SK-N-SH (cell line): ENCODE results near the gene RRM2. TPM values are rescaled to one million over a fixed set of nuclear protein-coding genes. Genes with fewer than 3 reads are reported as not detected.

ENCODE experiments used
- CTCF ChIA-PET: fragments of 300-600, 350-600 bp; formaldehyde crosslinking; extraction: SDS; loops from one replicate; lab custom pipeline; 2021; lab: Yijun Ruan, JAX
- POLR2A ChIA-PET: fragments of 350-600 bp; sonication (Branson Sonifier 250); formaldehyde crosslinking; extraction: SDS; loops from one replicate; lab custom pipeline; 2020; ENCODE audit warnings: antibody characterized with exemption, inconsistent platforms; lab: Yijun Ruan, JAX
- DNase-seq: peaks from one replicate; pipeline ENCODE4 v3.0.0; 2012
- H2AFZ ChIP-seq: fragments of 200-600 bp; sonication (generic); 2 replicates; pipeline ENCODE4 v1.8.1; 2016; ENCODE audit warnings: antibody characterized with exemption, mild to moderate bottlenecking, low read depth
- H3F3A ChIP-seq: fragments of 200-600 bp; sonication (generic); replicated peaks from 2 replicates; pipeline ENCODE3; 2016; ENCODE audit warnings: antibody characterized with exemption, mild to moderate bottlenecking; ENCODE audit not compliant: insufficient read depth
- H3K27ac ChIP-seq, 2 experiments: fragments of 200-500 bp in 1 of 2; fragments of 200-600 bp in 1 of 2; sonication (Bioruptor generic) in 1 of 2; sonication (generic), shearing (Covaris generic) in 1 of 2; 2 replicates each; pipeline versions ENCODE4 v1.5.1 to v1.6.1; 2014 to 2016; ENCODE audit warnings: low read depth in 2 of 2, inconsistent platforms in 1 of 2, low read length in 1 of 2, mild to moderate bottlenecking in 1 of 2, mixed read lengths in 1 of 2
- H3K27me3 ChIP-seq: fragments of 200-600 bp; sonication (generic), shearing (Covaris generic); 2 replicates; pipeline ENCODE4 v1.6.1; 2016; ENCODE audit warnings: mixed run types; ENCODE audit not compliant: insufficient read depth
- H3K36me3 ChIP-seq, 2 experiments: fragments of 200-500 bp in 1 of 2; fragments of 200-600 bp in 1 of 2; sonication (Bioruptor generic) in 1 of 2; sonication (generic) in 1 of 2; replicated peaks in 1 of 2; 2 replicates each; pipeline versions ENCODE3 to v1.5.1; 2014 to 2016; ENCODE audit warnings: low read length in 1 of 2, mild to moderate bottlenecking in 1 of 2; ENCODE audit not compliant: insufficient read depth in 2 of 2, control insufficient read depth in 1 of 2
- H3K4me1 ChIP-seq, 2 experiments: fragments of 200-500 bp in 1 of 2; fragments of 200-600 bp in 1 of 2; sonication (Bioruptor generic) in 1 of 2; sonication (generic), shearing (Covaris generic) in 1 of 2; 2 replicates each; pipeline versions ENCODE4 v1.5.1 to v1.6.1; 2014 to 2016; ENCODE audit warnings: low read depth in 1 of 2, low read length in 1 of 2, mixed run types in 1 of 2; ENCODE audit not compliant: insufficient read depth in 2 of 2, control insufficient read depth in 1 of 2
- H3K4me2 ChIP-seq: fragments of 200-600 bp; sonication (generic), shearing (Covaris generic); 2 replicates; pipeline ENCODE4 v1.6.1; 2017; ENCODE audit warnings: mixed run types
- H3K4me3 ChIP-seq, 2 experiments: fragments of 200-500 bp in 1 of 2; fragments of 200-600 bp in 1 of 2; sonication (Bioruptor generic) in 1 of 2; sonication (generic), shearing (Covaris generic) in 1 of 2; 2 replicates each; pipeline versions ENCODE4 v1.5.1 to v1.8.1; 2014 to 2016; ENCODE audit warnings: low read depth in 2 of 2, inconsistent platforms in 1 of 2, low read length in 1 of 2, mild to moderate bottlenecking in 1 of 2, mixed read lengths in 1 of 2, moderate library complexity in 1 of 2
- H3K79me2 ChIP-seq: fragments of 200-600 bp; sonication (generic); 2 replicates; pipeline ENCODE4 v1.8.1; 2017; ENCODE audit warnings: mild to moderate bottlenecking; ENCODE audit not compliant: insufficient read depth
- H3K9ac ChIP-seq: fragments of 200-600 bp; sonication (generic); 2 replicates; pipeline ENCODE4 v1.6.1; 2017; ENCODE audit warnings: mixed run types
- H3K9me2 ChIP-seq: fragments of 200-600 bp; sonication (generic); 2 replicates; pipeline ENCODE4 v1.6.1; 2017; ENCODE audit warnings: mixed run types
- H3K9me3 ChIP-seq: fragments of 200-600 bp; sonication (generic); 2 replicates; pipeline ENCODE4 v1.6.1; 2017; ENCODE audit warnings: mixed run types, mild to moderate bottlenecking, moderate library complexity
- H4K20me1 ChIP-seq: fragments of 200-600 bp; sonication (generic); 2 replicates; pipeline ENCODE4 v1.6.1; 2017; ENCODE audit warnings: mild to moderate bottlenecking, mixed run types; ENCODE audit not compliant: insufficient read depth
- CHD2 ChIP-seq: fragments of 150-350 bp; IDR thresholded peaks from 2 replicates; pipeline ENCODE4 v1.6.1; 2018; ENCODE audit warnings: low read length; ENCODE audit not compliant: partially characterized antibody
- ELF1 ChIP-seq: IDR thresholded peaks from 2 replicates; pipeline ENCODE4 v1.4.0; 2012
- EP300 ChIP-seq, 2 experiments: IDR thresholded peaks; 2 replicates each; pipeline versions ENCODE4 v1.4.0 to v1.6.1; 2012; ENCODE audit warnings: borderline replicate concordance in 1 of 2, low read depth in 1 of 2, low read length in 1 of 2
- EZH2phosphoT487 ChIP-seq: fragments of 200-600 bp; sonication (generic); IDR thresholded peaks from 2 replicates; pipeline ENCODE4 v1.6.1; 2017; ENCODE audit warnings: low read depth, mixed run types, mild to moderate bottlenecking, antibody characterized with exemption, moderate library complexity, borderline replicate concordance
- FOSL2 ChIP-seq: IDR thresholded peaks from 2 replicates; pipeline ENCODE4 v1.4.0; 2012; ENCODE audit warnings: low read depth, mild to moderate bottlenecking, moderate library complexity, borderline replicate concordance
- FOXJ3 ChIP-seq: sonication (generic); formaldehyde crosslinking; IDR thresholded peaks from 2 replicates; pipeline ENCODE4 v1.5.1; 2020; ENCODE audit warnings: mild to moderate bottlenecking, missing genetic modification reagents
- GABPA ChIP-seq: IDR thresholded peaks from 2 replicates; pipeline ENCODE4 v1.4.0; 2012; ENCODE audit warnings: low read depth, mild to moderate bottlenecking
- GATA2 ChIP-seq: sonication (generic); formaldehyde crosslinking; IDR thresholded peaks from 2 replicates; pipeline ENCODE4 v1.5.0; 2020; ENCODE audit warnings: mild to moderate bottlenecking, missing genetic modification reagents
- IRF3 ChIP-seq: fragments of 150-350 bp; IDR thresholded peaks from 2 replicates; pipeline ENCODE4 v1.6.1; 2016; ENCODE audit warnings: mild to moderate bottlenecking, low read depth, low read length
- MEF2A ChIP-seq: IDR thresholded peaks from 2 replicates; pipeline ENCODE4 v1.4.0; 2012; ENCODE audit warnings: low read depth, borderline replicate concordance
- PBX3 ChIP-seq: IDR thresholded peaks from 2 replicates; pipeline ENCODE4; 2012
- POLR2AphosphoS5 ChIP-seq: IDR thresholded peaks from 2 replicates; pipeline ENCODE4 v1.6.1; 2012; ENCODE audit warnings: low read depth, low read length
- RFX5 ChIP-seq: IDR thresholded peaks from 2 replicates; pipeline ENCODE4 v1.6.1; 2012; ENCODE audit warnings: mild to moderate bottlenecking, improper control_type of control experiment, low read length
- RXRA ChIP-seq: IDR thresholded peaks from 2 replicates; pipeline ENCODE4 v1.4.0; 2012; ENCODE audit warnings: low read depth, mild to moderate bottlenecking, borderline replicate concordance
- SIN3A ChIP-seq: IDR thresholded peaks from 2 replicates; pipeline ENCODE4 v1.6.1; 2012; ENCODE audit warnings: low read depth, mild to moderate bottlenecking, low read length, moderate library complexity, borderline replicate concordance
- SMC3 ChIP-seq: IDR thresholded peaks from 2 replicates; pipeline ENCODE4 v1.6.1; 2012; ENCODE audit warnings: low read depth, low read length, improper control_type of control experiment
- TAF1 ChIP-seq: IDR thresholded peaks from 2 replicates; pipeline ENCODE4 v1.6.1; 2012; ENCODE audit warnings: low read depth, mild to moderate bottlenecking, low read length, moderate library complexity, borderline replicate concordance
- TCF12 ChIP-seq: IDR thresholded peaks from 2 replicates; pipeline ENCODE4 v1.4.0; 2012
- TEAD4 ChIP-seq: IDR thresholded peaks from 2 replicates; pipeline ENCODE4 v1.4.0; 2012; ENCODE audit warnings: mild to moderate bottlenecking, borderline replicate concordance; ENCODE audit not compliant: insufficient read depth
- USF2 ChIP-seq: fragments of 150-350 bp; IDR thresholded peaks from 2 replicates; pipeline ENCODE4 v1.6.1; 2017; ENCODE audit warnings: antibody characterized with exemption, low read length, low read depth, borderline replicate concordance
- YY1 ChIP-seq: IDR thresholded peaks from 2 replicates; pipeline ENCODE4 v1.4.0; 2012; ENCODE audit warnings: low read depth, mild to moderate bottlenecking
- ZBTB33 ChIP-seq: IDR thresholded peaks from 2 replicates; pipeline ENCODE4 v1.4.0; 2012; ENCODE audit warnings: low read depth, borderline replicate concordance
- WGBS: methylation state at CpG from one replicate; pipeline ENCODE4 v1.1.6; 2017; ENCODE audit warnings: low lambda C conversion rate; 5-methylcytosine and 5-hydroxymethylcytosine counted together
- polyA plus RNA-seq, 3 experiments: library from polyadenylated mRNA; depleted of rRNA; stranded (reverse); fragments of >200 nt; gene quantifications; 2 replicates each; pipeline ENCODE4 v1.2.3, GENCODE V29; 2012

RRM2 gene
- polyA plus RNA-seq, 1 of the 3 experiments (the other 2 are of a cell fraction): 38.9 TPM

- Histone ChIP-seq H3K27ac (no peak overlapping the region), H3K36me3 (no peaks in the 10 kb centered on the region), H3K4me2 (no peak overlapping the region), H2AFZ (no peak overlapping the region), H3K9ac (no peak overlapping the region), H3K9me2 (no peaks in the 10 kb centered on the region), H3F3A (no peaks in the 10 kb centered on the region), H4K20me1 (no peaks in the 10 kb centered on the region), H3K79me2 (no peaks in the 10 kb centered on the region), H3K9me3 (no peaks in the 10 kb centered on the region), H3K4me1 (peaks cover 19 to 71% of the 10 kb centered on the region in 2 experiments; a peak in 3 of 4 replicates), H3K27me3 (no peaks in the 10 kb centered on the region), H3K4me3 (no peak overlapping the region)
- no peak for DNase-seq
- POLR2A ChIA-PET: no interaction called here
- WGBS: 93% methylated on average over 5 of the region's 5 CpGs
- CTCF ChIA-PET: interaction anchor here (1.4 to 1.7 kb wide), 4 partner anchors 26 to 226 kb away, joined by 3 to 5 read pairs (median 4); no protein-coding TSS in a partner anchor
- peak; percentile 21; the same call in 1 of the 2 replicates for TF ChIP-seq TCF12
- no peak for TF ChIP-seq EZH2phosphoT487
Observed at GRCh38 chr2:10168221-10168620, 45.7 kb downstream of the RRM2 start.

- Histone ChIP-seq H3K4me3 (no peak overlapping the region), H3K4me1 (peaks cover 19 to 67% of the 10 kb centered on the region in 2 experiments; a peak in 3 of 4 replicates), H3K9me2 (no peaks in the 10 kb centered on the region), H3K36me3 (no peaks in the 10 kb centered on the region), H3K4me2 (0 out of 2 replicates have a peak overlapping the region, but pooled peaks have one; percentile 20), H3K27me3 (no peaks in the 10 kb centered on the region), H2AFZ (no peak overlapping the region), H3K79me2 (no peaks in the 10 kb centered on the region), H4K20me1 (no peaks in the 10 kb centered on the region), H3F3A (no peaks in the 10 kb centered on the region), H3K9me3 (no peaks in the 10 kb centered on the region), H3K27ac (peak overlapping the region in 1 of 2 experiments; percentile 37; a peak in 1 of 4 replicates), H3K9ac (no peak overlapping the region)
- ChIA-PET CTCF (interaction anchor here (1.1 to 6.5 kb wide), 9 partner anchors 8 to 266 kb away, joined by 3 to 36 read pairs (median 6); partner anchors contain the start of gene HPCAL1), POLR2A (no interaction called here)
- no peak for DNase-seq
- no peak for TF ChIP-seq ZBTB33
- TF ChIP-seq FOXJ3 (CRISPR knock-in tag): no peak
- no peak for TF ChIP-seq CHD2
- TF ChIP-seq USF2: no peak
- TF ChIP-seq SMC3: no peak
- TF ChIP-seq TAF1: no peak
- no peak for TF ChIP-seq FOSL2
- no peak for TF ChIP-seq SIN3A
- TF ChIP-seq MEF2A: no peak
- no peak for TF ChIP-seq EP300 (IDR thresholded peaks at IDR 0.05; ENCODE audit: borderline replicate concordance in 1 of 2, low read depth in 1 of 2, low read length in 1 of 2)
- TF ChIP-seq ELF1: no peak
- no peak for TF ChIP-seq GABPA
- no peak for TF ChIP-seq YY1
- no peak for TF ChIP-seq GATA2 (CRISPR knock-in tag)
- TF ChIP-seq TEAD4: no peak
- no peak for TF ChIP-seq RFX5
- no peak for TF ChIP-seq RXRA
- TF ChIP-seq IRF3: no peak
- no peak for TF ChIP-seq POLR2AphosphoS5
- TF ChIP-seq PBX3: no peak
- 92% methylated on average over 7 of the region's 7 CpGs for whole genome bisulfite sequencing
Observed at GRCh38 chr2:10169053-10169578, 46.6 kb downstream of the RRM2 start.
